Muscle layer of duodenum (tissue), 2 donors: ENCODE results near the gene STX7.
A peak's percentile ranks its signal among the peaks of the same experiment; 100 is the strongest.
"Not testable (repeated sequence)": the region's sequence is repeated elsewhere in the genome, so short reads cannot be mapped to it uniquely, and the experiment has no call there.

Source experiments
- H3K27ac ChIP-seq: one replicate; pipeline ENCODE4 v1.7.0; 2013; ENCODE audit warnings: mild to moderate bottlenecking, low read length
- H3K27me3 ChIP-seq: one replicate; pipeline ENCODE4 v1.7.0; 2013; ENCODE audit warnings: low read depth, mild to moderate bottlenecking, control low read depth, low read length
- H3K36me3 ChIP-seq, 2 donors: one replicate each; pipeline ENCODE4 v1.7.0; 2013; ENCODE audit warnings: low read length in 2 of 2, control low read depth in 1 of 2, mild to moderate bottlenecking in 1 of 2; ENCODE audit not compliant: insufficient read depth in 2 of 2, control insufficient read depth in 1 of 2
- H3K4me1 ChIP-seq, 2 donors: one replicate each; pipeline ENCODE4 v1.7.0; 2013; ENCODE audit warnings: low read length in 2 of 2, mild to moderate bottlenecking in 2 of 2, control low read depth in 1 of 2, moderate library complexity in 1 of 2; ENCODE audit not compliant: insufficient read depth in 2 of 2, control insufficient read depth in 1 of 2
- H3K4me3 ChIP-seq, 2 donors: one replicate each; pipeline ENCODE4 v1.7.0; 2013; ENCODE audit warnings: low read length in 2 of 2, low read depth in 1 of 2, mild to moderate bottlenecking in 1 of 2
- H3K9me3 ChIP-seq, 2 donors: one replicate each; pipeline ENCODE4 v1.7.0; 2013; ENCODE audit warnings: low read length in 2 of 2, control low read depth in 1 of 2, mild to moderate bottlenecking in 1 of 2; ENCODE audit not compliant: control insufficient read depth in 1 of 2
- donor health status: healthy.

The STX7 gene

GRCh38 chr6:132512638-132513632 lies at the start of gene STX7:
Gene STX7, minus strand, starts transcription at chr6:132513116. Its CDS starts 9,586 bp downstream, at chr6:132503530.
- Histone ChIP-seq H3K36me3 (no peaks in the 10 kb centered on the region), H3K4me3 (peak within 1 kb of the TSS; percentile 95 to 99), H3K9me3 (no peaks in the 10 kb centered on the region), H3K27ac (peak within 1 kb of the TSS; percentile 71), H3K27me3 (no peaks in the 10 kb centered on the region), H3K4me1 (peaks cover 9 to 16% of the 10 kb centered on the region in 2 donors)

GRCh38 chr6:132560087-132560486 lies 47.2 kb upstream of the STX7 start:
- H3K9me3 ChIP-seq, H3K4me1 ChIP-seq, H3K27me3 ChIP-seq, H3K4me3 ChIP-seq, H3K27ac ChIP-seq, H3K36me3 ChIP-seq: not testable (repeated sequence)

GRCh38 chr6:132552372-132552771 lies 39.5 kb upstream of the STX7 start, which contains the start of gene TAAR8:
Gene TAAR8, plus strand, starts transcription at chr6:132552672. Its CDS starts 21 bp downstream, at chr6:132552693.
- Histone ChIP-seq H3K27me3 (no peaks in the 10 kb centered on the region), H3K4me3 (no peak within 1 kb of the TSS), H3K36me3 (no peaks in the 10 kb centered on the region), H3K27ac (no peak within 1 kb of the TSS), H3K9me3 (no peaks in the 10 kb centered on the region), H3K4me1 (no peaks in the 10 kb centered on the region)

GRCh38 chr6:132551214-132551613 lies 38.3 kb upstream of the STX7 start:
- Histone ChIP-seq H3K36me3 (no peaks in the 10 kb centered on the region), H3K4me1 (no peaks in the 10 kb centered on the region), H3K9me3 (no peaks in the 10 kb centered on the region), H3K27ac (no peak overlapping the region), H3K27me3 (no peaks in the 10 kb centered on the region), H3K4me3 (no peak overlapping the region)

- no peak overlapping the region for H3K4me3 ChIP-seq
- no peaks in the 10 kb centered on the region for H3K4me1 ChIP-seq
- no peaks in the 10 kb centered on the region for H3K9me3 ChIP-seq
- H3K27me3 ChIP-seq: no peaks in the 10 kb centered on the region
- no peak overlapping the region for H3K27ac ChIP-seq
- no peaks in the 10 kb centered on the region for H3K36me3 ChIP-seq
These were observed 36.0 kb upstream of the STX7 start for GRCh38 chr6:132548746-132549463.

GRCh38 chr6:132544826-132545225 lies 31.9 kb upstream of the STX7 start:
- no peaks in the 10 kb centered on the region for H3K27me3 ChIP-seq
- H3K9me3 ChIP-seq: no peaks in the 10 kb centered on the region

GRCh38 chr6:132537977-132538376 lies 25.1 kb upstream of the STX7 start, which contains the start of gene TAAR9:
Gene TAAR9, plus strand, starts transcription at chr6:132538277. Its CDS starts 13 bp downstream, at chr6:132538290.
- H3K4me1 ChIP-seq: no peaks in the 10 kb centered on the region
- no peaks in the 10 kb centered on the region for H3K36me3 ChIP-seq
- H3K4me3 ChIP-seq: no peak within 1 kb of the TSS
- H3K9me3 ChIP-seq: no peaks in the 10 kb centered on the region
- H3K27ac ChIP-seq: no peak within 1 kb of the TSS
- H3K27me3 ChIP-seq: no peaks in the 10 kb centered on the region

More at GRCh38 chr6:132544826-132545225, 31.9 kb upstream of the STX7 start:
- Histone ChIP-seq H3K4me1 (no peaks in the 10 kb centered on the region), H3K27ac (no peak overlapping the region), H3K36me3 (no peaks in the 10 kb centered on the region), H3K4me3 (no peak overlapping the region)

- Histone ChIP-seq H3K9me3 (no peaks in the 10 kb centered on the region), H3K4me3 (no peak overlapping the region), H3K36me3 (no peaks in the 10 kb centered on the region), H3K27ac (no peak overlapping the region), H3K27me3 (no peaks in the 10 kb centered on the region), H3K4me1 (no peaks in the 10 kb centered on the region)
These were observed 24.2 kb upstream of the STX7 start for GRCh38 chr6:132537145-132537544.

GRCh38 chr6:132534546-132534945 lies 21.6 kb upstream of the STX7 start:
- not testable (repeated sequence) for H3K27me3 ChIP-seq

GRCh38 chr6:132530293-132530974 lies 17.5 kb upstream of the STX7 start:
- Histone ChIP-seq H3K27me3 (no peaks in the 10 kb centered on the region), H3K4me3 (peak overlapping the region in 1 of 2 donors; percentile 39), H3K27ac (no peak overlapping the region), H3K4me1 (no peaks in the 10 kb centered on the region), H3K9me3 (no peaks in the 10 kb centered on the region), H3K36me3 (no peaks in the 10 kb centered on the region)

More at GRCh38 chr6:132534546-132534945, 21.6 kb upstream of the STX7 start:
- not testable (repeated sequence) for H3K4me3 ChIP-seq, H3K4me1 ChIP-seq, H3K36me3 ChIP-seq, H3K27ac ChIP-seq, H3K9me3 ChIP-seq

GRCh38 chr6:132527791-132528190 lies 14.9 kb upstream of the STX7 start:
- no peaks in the 10 kb centered on the region for H3K27me3 ChIP-seq
- no peak overlapping the region for H3K4me3 ChIP-seq
- no peak overlapping the region for H3K27ac ChIP-seq
- no peaks in the 10 kb centered on the region for H3K9me3 ChIP-seq
- no peaks in the 10 kb centered on the region for H3K36me3 ChIP-seq
- no peaks in the 10 kb centered on the region for H3K4me1 ChIP-seq
